Transverse colon (tissue), 4 donors: ENCODE measurements around the gene PHPT1.

Source experiments
- EP300 ChIP-seq: sonication (generic); formaldehyde crosslinking; IDR thresholded peaks from one replicate; pipeline ENCODE4 v1.6.1; 2017; ENCODE audit warnings: antibody characterized with exemption, low read depth
- POLR2A ChIP-seq: fragments of 450-650 bp; IDR thresholded peaks from one replicate; pipeline ENCODE4 v1.6.1; 2016; ENCODE audit warnings: antibody characterized with exemption, mild to moderate bottlenecking, moderate library complexity
- POLR2AphosphoS5 ChIP-seq, 3 donors: sonication (generic); formaldehyde crosslinking; IDR thresholded peaks; one replicate each; pipeline ENCODE4 v1.6.1; 2016; ENCODE audit warnings: antibody characterized with exemption in 3 of 3
- TF ChIP-seq, protein P1 (sequence below), 5 experiments: fragments of 200-600 bp in 3 of 5; fragments of 450-650 bp in 2 of 5; sonication (generic) in 3 of 5; IDR thresholded peaks; 1 replicate in 2 of 5; 2 replicates in 3 of 5; pipeline ENCODE4 v1.5.1; 2016 to 2017; ENCODE audit warnings: antibody characterized with exemption in 5 of 5, inconsistent platforms in 3 of 5, mild to moderate bottlenecking in 2 of 5, moderate library complexity in 1 of 5

DNA sequence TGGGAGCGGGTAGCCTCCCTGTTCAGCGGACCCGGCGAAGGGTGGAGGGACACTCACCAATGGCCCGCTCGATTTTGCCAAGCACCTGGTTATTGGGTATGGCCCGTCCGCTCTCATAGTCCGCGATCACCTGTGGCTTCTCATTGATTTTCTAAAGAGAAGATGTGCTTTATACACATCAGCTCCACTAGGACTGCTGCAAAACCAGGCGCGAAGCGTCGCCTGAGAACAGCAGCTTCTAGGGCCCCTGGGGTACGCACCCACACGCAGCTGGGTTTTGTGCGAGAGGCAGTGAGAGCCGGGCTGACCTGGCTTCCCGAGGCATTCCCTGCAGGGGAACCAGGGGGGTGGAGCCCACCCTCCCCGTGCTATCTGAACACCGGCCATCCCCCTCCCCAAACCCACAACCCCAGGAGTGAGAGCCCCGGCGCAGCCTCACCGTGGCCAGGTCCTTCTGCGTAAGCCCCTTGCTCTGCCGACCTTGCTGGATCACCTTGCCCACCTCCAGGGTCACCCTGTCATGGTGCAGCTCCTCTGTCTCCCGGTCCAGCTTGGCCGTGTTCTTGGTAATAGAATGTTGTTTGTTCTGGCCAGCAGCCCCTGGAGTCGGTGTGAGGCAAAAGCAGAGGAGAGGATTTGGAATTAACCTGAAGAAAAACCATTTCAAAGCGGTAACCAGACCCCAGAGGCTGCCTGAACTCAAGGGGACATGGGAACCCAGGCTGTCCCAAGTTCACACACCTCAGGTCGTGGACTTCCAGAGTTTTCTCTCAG is 13.8 kb downstream of the PHPT1 start:
- TF ChIP-seq POLR2AphosphoS5 (IDR thresholded peaks at IDR 0.05), result no peak
- TF ChIP-seq, protein P1, sequence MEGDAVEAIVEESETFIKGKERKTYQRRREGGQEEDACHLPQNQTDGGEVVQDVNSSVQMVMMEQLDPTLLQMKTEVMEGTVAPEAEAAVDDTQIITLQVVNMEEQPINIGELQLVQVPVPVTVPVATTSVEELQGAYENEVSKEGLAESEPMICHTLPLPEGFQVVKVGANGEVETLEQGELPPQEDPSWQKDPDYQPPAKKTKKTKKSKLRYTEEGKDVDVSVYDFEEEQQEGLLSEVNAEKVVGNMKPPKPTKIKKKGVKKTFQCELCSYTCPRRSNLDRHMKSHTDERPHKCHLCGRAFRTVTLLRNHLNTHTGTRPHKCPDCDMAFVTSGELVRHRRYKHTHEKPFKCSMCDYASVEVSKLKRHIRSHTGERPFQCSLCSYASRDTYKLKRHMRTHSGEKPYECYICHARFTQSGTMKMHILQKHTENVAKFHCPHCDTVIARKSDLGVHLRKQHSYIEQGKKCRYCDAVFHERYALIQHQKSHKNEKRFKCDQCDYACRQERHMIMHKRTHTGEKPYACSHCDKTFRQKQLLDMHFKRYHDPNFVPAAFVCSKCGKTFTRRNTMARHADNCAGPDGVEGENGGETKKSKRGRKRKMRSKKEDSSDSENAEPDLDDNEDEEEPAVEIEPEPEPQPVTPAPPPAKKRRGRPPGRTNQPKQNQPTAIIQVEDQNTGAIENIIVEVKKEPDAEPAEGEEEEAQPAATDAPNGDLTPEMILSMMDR (IDR thresholded peaks at IDR 0.05), result no peak
- no peak for TF ChIP-seq EP300
- TF ChIP-seq POLR2A, result no peak
